Esophagus squamous epithelium (tissue), 4 donors: ENCODE results near the gene OR5B21.

Experiments
- CTCF ChIP-seq, 6 experiments: fragments of 450-650 bp in 4 of 6; fragments of 200-600 bp in 2 of 6; sonication (generic) in 2 of 6; IDR thresholded peaks; one replicate each; pipeline ENCODE4 v1.5.1; 2016 to 2019; ENCODE audit warnings: antibody characterized with exemption in 6 of 6, mild to moderate bottlenecking in 4 of 6, moderate library complexity in 4 of 6
- POLR2A ChIP-seq, 4 donors: fragments of 450-650 bp; IDR thresholded peaks; one replicate each; pipeline ENCODE4 v1.6.1; 2017; ENCODE audit warnings: antibody characterized with exemption in 4 of 4, mild to moderate bottlenecking in 4 of 4, moderate library complexity in 3 of 4

DNA sequence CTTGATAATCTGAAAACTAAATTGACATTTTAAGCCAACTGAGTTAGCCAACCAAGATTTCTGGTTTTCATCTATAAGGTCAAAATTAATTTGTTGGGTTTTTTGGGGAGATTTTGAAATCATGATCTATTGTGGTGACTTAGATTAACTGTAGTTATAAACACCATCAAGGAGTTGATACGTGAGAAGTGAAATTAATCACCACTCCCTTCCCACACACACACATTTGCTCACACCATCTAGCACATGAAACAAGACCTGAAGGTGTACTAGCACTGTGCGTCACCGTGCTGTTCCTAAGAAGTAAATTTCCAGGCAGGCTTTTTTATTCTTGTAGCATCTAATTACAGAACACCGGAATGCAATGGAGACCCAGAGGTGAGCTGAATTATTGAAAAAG is 2.1 kb downstream of the OR5B21 start:
- no peak for TF ChIP-seq CTCF (IDR thresholded peaks at IDR 0.05)
- no peak for TF ChIP-seq POLR2A (IDR thresholded peaks at IDR 0.05)
